PC-3 (cell line): ENCODE measurements around the gene SHPK. TPM values are rescaled to one million over a fixed set of nuclear protein-coding genes. Genes with fewer than 3 reads are reported as not detected.

Source experiments
- ATAC-seq: fragments of 200-7000 bp; cut with Tn5 transposase; 2 replicates; pipeline ENCODE4 v1.9.1; 2020; ENCODE audit warnings: mild to moderate bottlenecking, moderate library complexity
- BruUV-seq: library from RNA; stranded (reverse); fragments of 400-500 nt; replicated peaks from 2 replicates; lab custom pipeline; 2021; lab: Mats Ljungman, UMichigan
- CTCF ChIA-PET: fragments of 300-600 bp; sonication (Branson Sonifier 250); formaldehyde crosslinking; loops from one replicate; lab custom pipeline; 2022; ENCODE audit warnings: antibody characterized with exemption; lab: Charles Lee
- POLR2A ChIA-PET: fragments of 300-600 bp; sonication (Branson Sonifier 250); formaldehyde crosslinking; loops from one replicate; lab custom pipeline; 2022; ENCODE audit warnings: antibody characterized with exemption; ENCODE audit not compliant: unreplicated experiment; lab: Charles Lee
- DNase-seq: peaks from one replicate; pipeline ENCODE4 v3.0.0-alpha.2; 2015
- H2AFZ ChIP-seq: fragments of 300-600 bp; sonication (generic); 2 replicates; pipeline ENCODE4 v1.6.0; 2016; ENCODE audit warnings: antibody characterized with exemption, low read length
- H3F3A ChIP-seq: fragments of 300-600 bp; sonication (generic); one replicate; pipeline ENCODE4 v1.6.0; 2017; ENCODE audit warnings: antibody characterized with exemption, low read length, control low read depth, mild to moderate bottlenecking; ENCODE audit not compliant: unreplicated experiment
- H3K27ac ChIP-seq: fragments of 300-600 bp; sonication (generic); 2 replicates; pipeline ENCODE4 v1.5.1; 2016; ENCODE audit warnings: mild to moderate bottlenecking, low read length
- H3K27me3 ChIP-seq: fragments of 300-600 bp; sonication (generic); 2 replicates; pipeline ENCODE4 v1.6.1; 2016; ENCODE audit warnings: low read length, mixed read lengths
- H3K36me3 ChIP-seq: fragments of 300-600 bp; sonication (generic); 2 replicates; pipeline ENCODE4 v1.6.1; 2016; ENCODE audit warnings: low read depth, mixed run types, low read length, mixed read lengths
- H3K4me1 ChIP-seq: fragments of 300-600 bp; sonication (generic); 2 replicates; pipeline ENCODE4 v1.5.1; 2016; ENCODE audit warnings: low read length; ENCODE audit not compliant: insufficient read depth
- H3K4me2 ChIP-seq: fragments of 300-600 bp; sonication (generic); 2 replicates; pipeline ENCODE4 v1.6.0; 2016; ENCODE audit warnings: low read length
- H3K4me3 ChIP-seq: fragments of 300-600 bp; sonication (generic); 2 replicates; pipeline ENCODE4 v1.5.1; 2016; ENCODE audit warnings: mild to moderate bottlenecking, low read length, mixed read lengths
- H3K79me2 ChIP-seq: fragments of 300-600 bp; sonication (generic); 2 replicates; pipeline ENCODE4 v1.6.1; 2017; ENCODE audit warnings: low read length, mixed read lengths
- H3K9ac ChIP-seq: fragments of 300-600 bp; sonication (generic); 2 replicates; pipeline ENCODE4 v1.6.0; 2016; ENCODE audit warnings: mild to moderate bottlenecking, low read length
- H3K9me2 ChIP-seq: fragments of 300-600 bp; sonication (generic); replicated peaks from 2 replicates; pipeline ENCODE4 v1.6.1; 2016; ENCODE audit warnings: mixed run types, low read length, mixed read lengths
- H3K9me3 ChIP-seq: fragments of 300-600 bp; sonication (generic); 2 replicates; pipeline ENCODE4 v1.6.1; 2016; ENCODE audit warnings: low read length, mixed read lengths
- H4K20me1 ChIP-seq: fragments of 300-600 bp; sonication (generic); 2 replicates; pipeline ENCODE4 v1.6.1; 2016; ENCODE audit warnings: low read length, mixed read lengths
- CTCF ChIP-seq: fragments of 300-600 bp; sonication (generic); conservative IDR thresholded peaks from 2 replicates; pipeline ENCODE4 v1.5.1; 2017; ENCODE audit warnings: antibody characterized with exemption, low read depth, mild to moderate bottlenecking, low read length
- EZH2 ChIP-seq: fragments of 300-600 bp; sonication (generic); IDR thresholded peaks from one replicate; pipeline ENCODE4 v1.6.1; 2017; ENCODE audit warnings: antibody characterized with exemption, mild to moderate bottlenecking, low read length; ENCODE audit not compliant: unreplicated experiment
- EZH2phosphoT487 ChIP-seq: fragments of 300-600 bp; sonication (generic); IDR thresholded peaks from 2 replicates; pipeline ENCODE4 v1.6.1; 2018; ENCODE audit warnings: mild to moderate bottlenecking, antibody characterized with exemption, low read length, borderline replicate concordance
- intact Hi-C: fragments of 100-400 bp; cut with micrococcal nuclease; formaldehyde crosslinking; loops from 2 replicates; pipeline ENCODE4 v1.9.0; 2023
- total RNA-seq: library from RNA; depleted of rRNA; stranded (reverse); fragments of >200 nt; gene quantifications from 2 replicates; pipeline ENCODE4 v1.2.3, GENCODE V29; 2014

SHPK gene
- total RNA-seq, 1 experiment from 2014 or later, result 22.4 TPM

DNA sequence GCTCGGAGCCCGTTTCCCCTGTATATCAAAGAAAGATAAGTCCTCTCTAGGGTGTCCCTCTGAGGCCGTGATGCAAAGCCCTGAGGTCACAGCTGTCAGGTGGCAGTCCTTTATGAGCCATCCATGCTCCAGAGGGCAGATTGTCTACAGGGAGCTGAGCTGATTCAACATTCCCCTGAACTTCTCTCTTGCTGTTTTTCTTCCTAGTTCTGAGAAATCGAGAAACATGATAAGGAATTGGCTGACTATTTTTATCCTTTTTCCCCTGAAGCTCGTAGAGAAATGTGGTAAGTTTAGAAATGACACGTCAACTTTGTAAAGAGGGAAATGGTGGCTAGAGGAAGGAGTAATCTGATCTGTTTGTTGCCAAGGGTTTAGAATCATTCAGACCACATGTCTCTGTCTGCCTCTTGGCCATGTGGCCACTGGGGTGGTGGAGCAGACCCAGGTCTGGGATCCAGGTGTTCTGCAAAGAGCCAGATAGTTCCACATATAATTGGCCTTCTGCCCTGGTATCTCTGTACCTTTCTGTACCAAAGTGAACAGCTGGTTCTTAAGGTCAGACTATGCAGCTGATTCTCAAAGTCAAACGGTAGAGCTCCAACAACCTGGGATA is 4.0 kb upstream of the SHPK start:
- H3K4me3 ChIP-seq, result no peak overlapping the region
- no peak for ATAC-seq
- POLR2A ChIA-PET, result no interaction called here

DNA sequence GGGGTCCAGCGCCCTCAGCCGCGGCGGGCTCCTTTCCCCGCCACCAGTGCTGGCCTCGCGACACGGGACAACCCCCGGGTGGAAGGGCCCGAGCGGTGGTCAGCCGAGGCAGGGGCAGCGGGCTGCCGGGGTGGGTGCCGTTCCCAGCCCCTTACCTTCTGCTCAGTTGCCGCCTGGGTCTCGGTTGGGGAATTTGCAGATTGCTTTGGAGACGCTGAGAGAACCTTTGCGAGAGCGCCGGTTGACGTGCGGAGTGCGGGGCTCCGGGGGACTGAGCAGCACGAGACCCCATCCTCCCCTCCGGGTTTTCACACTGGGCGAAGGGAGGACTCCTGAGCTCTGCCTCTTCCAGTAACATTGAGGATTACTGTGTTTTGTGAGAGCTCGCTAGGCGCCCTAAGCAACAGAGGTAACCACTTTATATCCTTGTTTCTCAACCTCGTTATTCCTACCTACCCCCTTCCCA is 891 bp upstream of the SHPK start:
- Histone ChIP-seq H3K4me1 (peaks cover 6% of the 10 kb centered on the region; the same call in 1 of the 2 replicates), H3K36me3 (no peaks in the 10 kb centered on the region; the same call in 1 of the 2 replicates), H3K79me2 (peaks cover 40% of the 10 kb centered on the region), H3K9ac (peak overlapping the region; percentile 93), H3K9me2 (no peaks in the 10 kb centered on the region), H3K4me3 (peak overlapping the region; percentile 86), H3K4me2 (peak overlapping the region; percentile 87), H3K9me3 (no peaks in the 10 kb centered on the region), H4K20me1 (no peaks in the 10 kb centered on the region), H3K27ac (peak overlapping the region; percentile 86), H2AFZ (peak overlapping the region; percentile 83), H3F3A (no peaks in the 10 kb centered on the region), H3K27me3 (no peaks in the 10 kb centered on the region)
- ChIA-PET POLR2A (interaction anchor here (0.5 kb wide), 1 partner anchor 118 kb away, joined by 3 read pairs; no protein-coding TSS in a partner anchor), CTCF (interaction anchor here (0.5 to 1.0 kb wide), 3 partner anchors 23 to 1233 kb away, joined by 3 to 5 read pairs (median 5); no protein-coding TSS in a partner anchor)
- DNase-seq (no peak), ATAC-seq (peak; percentile 4)
- BruUV-seq, result TSS peak; percentile 53
- TF ChIP-seq CTCF (no peak), EZH2 (no peak), EZH2phosphoT487 (no peak)
- intact Hi-C loops, result loop anchor here (1.0 to 2.0 kb wide), 3 partner anchors 32 to 102 kb away; partner anchors contain the start of genes EMC6 and TAX1BP3

More for the DNA sequence above, 4.0 kb upstream of the SHPK start:
- Histone ChIP-seq H3K36me3 (no peaks in the 10 kb centered on the region), H3K9me2 (no peaks in the 10 kb centered on the region), H3F3A (no peaks in the 10 kb centered on the region), H3K4me2 (no peak overlapping the region), H3K27ac (no peak overlapping the region), H3K9me3 (no peaks in the 10 kb centered on the region), H3K4me1 (no peaks in the 10 kb centered on the region), H3K27me3 (no peaks in the 10 kb centered on the region), H2AFZ (no peak overlapping the region), H4K20me1 (no peaks in the 10 kb centered on the region), H3K9ac (no peak overlapping the region), H3K79me2 (peaks cover 16% of the 10 kb centered on the region)
- no peak for TF ChIP-seq EZH2
- no peak for TF ChIP-seq CTCF
- intact Hi-C loops, result no loop called here
- DNase-seq, result no peak
- CTCF ChIA-PET, result no interaction called here
- BruUV-seq, result no TSS peak
